GM23338 (cell line): Measurements from ENCODE around the gene SIRT3. TPM values are rescaled to one million over a fixed set of nuclear protein-coding genes. Genes with fewer than 3 reads are reported as not detected.

Experiments
- ATAC-seq: fragments of 200-7000 bp; cut with Tn5 transposase; 3 replicates; pipeline ENCODE4 v1.9.1; 2020
- DNase-seq: peaks from one replicate; pipeline ENCODE4 v3.0.0-alpha.2; 2015; ENCODE audit warnings: low spot score
- H2AFZ ChIP-seq: fragments of 200-600 bp; sonication (generic); 2 replicates; pipeline ENCODE4 v1.8.0; 2016; ENCODE audit warnings: antibody characterized with exemption, mild to moderate bottlenecking, moderate library complexity
- H3F3A ChIP-seq: fragments of 200-600 bp; sonication (generic); replicated peaks from 2 replicates; pipeline ENCODE4 v1.8.0; 2017; ENCODE audit warnings: antibody characterized with exemption, mixed run types, low read depth
- H3K27ac ChIP-seq: fragments of 200-600 bp; sonication (generic); 2 replicates; pipeline ENCODE4 v1.6.1; 2016; ENCODE audit warnings: low read depth
- H3K27me3 ChIP-seq: fragments of 200-600 bp; sonication (generic); 2 replicates; pipeline ENCODE4 v1.8.0; 2016; ENCODE audit warnings: mild to moderate bottlenecking, mixed run types, moderate library complexity; ENCODE audit not compliant: insufficient read depth
- H3K36me3 ChIP-seq: fragments of 200-600 bp; sonication (generic); 2 replicates; pipeline ENCODE4 v1.8.0; 2016; ENCODE audit warnings: mild to moderate bottlenecking; ENCODE audit not compliant: insufficient read depth
- H3K4me1 ChIP-seq: fragments of 200-600 bp; sonication (generic); 2 replicates; pipeline ENCODE4 v1.8.0; 2016; ENCODE audit warnings: mild to moderate bottlenecking, moderate library complexity; ENCODE audit not compliant: insufficient read depth
- H3K4me2 ChIP-seq: fragments of 200-600 bp; sonication (generic); 2 replicates; pipeline ENCODE4 v1.7.1; 2017; ENCODE audit warnings: mixed run types
- H3K4me3 ChIP-seq: fragments of 200-600 bp; sonication (generic); 2 replicates; pipeline ENCODE4 v1.6.1; 2016; ENCODE audit warnings: mixed run types
- H3K79me2 ChIP-seq: fragments of 200-600 bp; sonication (generic); replicated peaks from 2 replicates; pipeline ENCODE4 v1.8.0; 2017; ENCODE audit warnings: mild to moderate bottlenecking; ENCODE audit not compliant: insufficient read depth
- H3K9me2 ChIP-seq: fragments of 200-600 bp; sonication (generic); 2 replicates; pipeline ENCODE4 v1.8.0; 2017; ENCODE audit not compliant: insufficient read depth
- H4K20me1 ChIP-seq: fragments of 200-600 bp; sonication (generic); replicated peaks from 2 replicates; pipeline ENCODE4 v1.8.0; 2017; ENCODE audit warnings: mild to moderate bottlenecking; ENCODE audit not compliant: insufficient read depth
- H3K27ac Mint-ChIP-seq: 2 replicates; pipeline ENCODE4 v1.8.0; 2020; ENCODE audit warnings: inconsistent platforms, mild to moderate bottlenecking, moderate library complexity, mixed read lengths
- H3K27me3 Mint-ChIP-seq: 3 replicates; pipeline ENCODE4 v1.8.0; 2022; ENCODE audit warnings: low read depth, mild to moderate bottlenecking, moderate library complexity, mixed read lengths, inconsistent platforms; ENCODE audit not compliant: insufficient read depth, poor library complexity
- H3K36me3 Mint-ChIP-seq: 3 replicates; pipeline ENCODE4 v1.8.0; 2021; ENCODE audit warnings: low read depth, mild to moderate bottlenecking, inconsistent platforms, moderate library complexity, mixed read lengths
- H3K4me1 Mint-ChIP-seq: 3 replicates; pipeline ENCODE4 v1.8.0; 2020; ENCODE audit warnings: mild to moderate bottlenecking, inconsistent platforms, mixed read lengths
- H3K4me3 Mint-ChIP-seq: 3 replicates; pipeline ENCODE4 v1.8.0; 2021; ENCODE audit warnings: moderate library complexity, mild to moderate bottlenecking, inconsistent platforms, mixed read lengths
- H3K9me3 Mint-ChIP-seq: 3 replicates; pipeline ENCODE4 v1.8.0; 2020; ENCODE audit warnings: moderate library complexity, mild to moderate bottlenecking, inconsistent platforms, mixed read lengths
- ETS1 ChIP-seq: IDR thresholded peaks from 2 replicates; pipeline ENCODE4 v1.6.1; 2016; ENCODE audit warnings: antibody characterized with exemption
- JUNB ChIP-seq: IDR thresholded peaks from one replicate; pipeline ENCODE4 v1.6.1; 2016; ENCODE audit warnings: antibody characterized with exemption; ENCODE audit not compliant: unreplicated experiment
- NANOG ChIP-seq: IDR thresholded peaks from 2 replicates; pipeline ENCODE4 v1.6.1; 2016; ENCODE audit warnings: antibody characterized with exemption, borderline replicate concordance
- REST ChIP-seq: IDR thresholded peaks from one replicate; pipeline ENCODE4 v1.6.1; 2018; ENCODE audit warnings: antibody characterized with exemption; ENCODE audit not compliant: unreplicated experiment
- polyA plus RNA-seq: library from polyadenylated mRNA; unstranded; fragments of >200 nt; fragmentation: Nextera tagmentation; extraction: Ambion mirVana; gene quantifications from 2 replicates; pipeline ENCODE4 v1.2.1, GENCODE V29; 2016
- total RNA-seq: library from RNA; depleted of rRNA; stranded (reverse); fragments of >200 nt; shearing (Covaris generic); gene quantifications from 2 replicates; pipeline ENCODE4 v1.2.3, GENCODE V29; 2014

The SIRT3 gene
- total and polyA plus RNA-seq, 2 experiments from 2014 or later: 7.0 to 11.4 TPM

GRCh38 chr11:204587-205109 lies 31.5 kb downstream of the SIRT3 start:
- Mint-ChIP-seq H3K36me3 (peaks cover 24% of the 10 kb centered on the region), H3K4me3 (no peak overlapping the region), H3K4me1 (peaks cover 4% of the 10 kb centered on the region; the same call in 2 of the 3 replicates), H3K27me3 (peaks cover 17% of the 10 kb centered on the region), H3K9me3 (no peaks in the 10 kb centered on the region), H3K27ac (no peak overlapping the region)
- Histone ChIP-seq H4K20me1 (peaks cover 4% of the 10 kb centered on the region; the same call in 1 of the 2 replicates), H3K27me3 (no peaks in the 10 kb centered on the region), H3K36me3 (no peaks in the 10 kb centered on the region), H3K9me2 (no peaks in the 10 kb centered on the region), H3K4me1 (peaks cover 9% of the 10 kb centered on the region; the same call in 1 of the 2 replicates), H3K4me3 (no peak overlapping the region), H3K79me2 (peaks cover 20% of the 10 kb centered on the region), H2AFZ (no peak overlapping the region), H3F3A (peaks cover 9% of the 10 kb centered on the region), H3K4me2 (no peak overlapping the region), H3K27ac (no peak overlapping the region)
- DNase-seq: no peak
- no peak for ATAC-seq
- TF ChIP-seq JUNB: no peak
- no peak for TF ChIP-seq REST
- no peak for TF ChIP-seq NANOG

- Mint-ChIP-seq H3K27me3 (peaks cover 13% of the 10 kb centered on the region), H3K9me3 (no peaks in the 10 kb centered on the region), H3K27ac (no peak overlapping the region), H3K4me3 (no peak overlapping the region), H3K4me1 (peaks cover 4% of the 10 kb centered on the region; the same call in 1 of the 3 replicates), H3K36me3 (peaks cover 21% of the 10 kb centered on the region)
- Histone ChIP-seq H3K4me1 (peaks cover 5% of the 10 kb centered on the region; the same call in 1 of the 2 replicates), H3K4me3 (no peak overlapping the region), H3F3A (peaks cover 9% of the 10 kb centered on the region), H3K36me3 (no peaks in the 10 kb centered on the region), H3K79me2 (peaks cover 16% of the 10 kb centered on the region), H3K27ac (no peak overlapping the region), H3K27me3 (no peaks in the 10 kb centered on the region), H4K20me1 (peaks cover 4% of the 10 kb centered on the region; the same call in 1 of the 2 replicates), H3K9me2 (no peaks in the 10 kb centered on the region), H2AFZ (no peak overlapping the region), H3K4me2 (no peak overlapping the region)
- ATAC-seq (no peak), DNase-seq (no peak)
- TF ChIP-seq ETS1: no peak
Measured at GRCh38 chr11:203945-204586, 32.1 kb downstream of the SIRT3 start.
